Fibroblast of mammary gland (primary cell): ENCODE data around the gene TSPAN4.
A peak's percentile ranks its signal among the peaks of the same experiment; 100 is the strongest.

Source experiments
- DNase-seq: peaks from one replicate; pipeline ENCODE4 v3.0.0-alpha.2; 2010; ENCODE audit warnings: low read depth
- H3K4me3 ChIP-seq: 2 replicates; pipeline ENCODE4 v1.5.1; 2011; ENCODE audit warnings: low read depth, mild to moderate bottlenecking, low read length, moderate library complexity; ENCODE audit not compliant: control insufficient read depth
- CTCF ChIP-seq: conservative IDR thresholded peaks from 2 replicates; pipeline ENCODE4 v1.5.1; 2011; ENCODE audit warnings: low read depth, low read length, inconsistent platforms; ENCODE audit not compliant: control insufficient read depth, insufficient read depth

Gene TSPAN4

GRCh38 chr11:873706-874105 is 31.1 kb downstream of the TSPAN4 start:
- H3K4me3 ChIP-seq = no peak overlapping the region
- TF ChIP-seq CTCF = no peak
- DNase-seq = no peak

- no peak overlapping the region for H3K4me3 ChIP-seq
- no peak for DNase-seq
- no peak for TF ChIP-seq CTCF
Measured at GRCh38 chr11:875203-875602, 32.6 kb downstream of the TSPAN4 start.

GRCh38 chr11:875769-876301 is 33.2 kb downstream of the TSPAN4 start:
- no peak for TF ChIP-seq CTCF
- no peak overlapping the region for H3K4me3 ChIP-seq
- DNase-seq = no peak

- H3K4me3 ChIP-seq = no peak overlapping the region
- no peak for TF ChIP-seq CTCF
- no peak for DNase-seq
Measured at GRCh38 chr11:876545-876944, 33.9 kb downstream of the TSPAN4 start.

GRCh38 chr11:877565-877964 is 34.9 kb downstream of the TSPAN4 start:
- no peak overlapping the region for H3K4me3 ChIP-seq
- TF ChIP-seq CTCF = no peak
- peak; percentile 6 for DNase-seq

- DNase-seq = no peak
- TF ChIP-seq CTCF = no peak
Measured at GRCh38 chr11:880447-880846, 37.8 kb downstream of the TSPAN4 start.

GRCh38 chr11:882596-882995 is 39.9 kb downstream of the TSPAN4 start:
- H3K4me3 ChIP-seq = no peak overlapping the region
- no peak for DNase-seq
- no peak for TF ChIP-seq CTCF

More at GRCh38 chr11:880447-880846, 37.8 kb downstream of the TSPAN4 start:
- no peak overlapping the region for H3K4me3 ChIP-seq
